Endothelial cell (in vitro differentiated cells): ENCODE results near the gene C16orf90. TPM values are rescaled to one million over a fixed set of nuclear protein-coding genes. Genes with fewer than 3 reads are reported as not detected.

Source experiments
- DNase-seq: peaks from one replicate; pipeline ENCODE4 v3.0.0; 2021; ENCODE audit warnings: low spot score
- H3K27ac Mint-ChIP-seq: one replicate; pipeline ENCODE4 v1.8.0; 2021; ENCODE audit warnings: mixed read lengths, inconsistent platforms; ENCODE audit not compliant: unreplicated experiment
- H3K27me3 Mint-ChIP-seq: one replicate; pipeline ENCODE4 v1.8.0; 2021; ENCODE audit warnings: mild to moderate bottlenecking, moderate library complexity, mixed read lengths, inconsistent platforms; ENCODE audit not compliant: unreplicated experiment
- H3K36me3 Mint-ChIP-seq: one replicate; pipeline ENCODE4 v1.8.0; 2021; ENCODE audit warnings: mild to moderate bottlenecking, low read depth, mixed read lengths, inconsistent platforms; ENCODE audit not compliant: unreplicated experiment
- H3K4me1 Mint-ChIP-seq: one replicate; pipeline ENCODE4 v1.8.0; 2021; ENCODE audit warnings: mild to moderate bottlenecking, mixed read lengths, inconsistent platforms; ENCODE audit not compliant: unreplicated experiment
- H3K4me3 Mint-ChIP-seq: one replicate; pipeline ENCODE4 v1.8.0; 2021; ENCODE audit warnings: mild to moderate bottlenecking, mixed read lengths, inconsistent platforms; ENCODE audit not compliant: unreplicated experiment
- H3K9me3 Mint-ChIP-seq: one replicate; pipeline ENCODE4 v1.8.0; 2021; ENCODE audit warnings: mixed read lengths, inconsistent platforms; ENCODE audit not compliant: unreplicated experiment
- long read RNA-seq: library from polyadenylated mRNA; unstranded; transcript quantifications from one replicate; pipeline ENCODE4 v2.0.0, GENCODE V29; 2020; ENCODE audit not compliant: unreplicated experiment
- total RNA-seq: library from RNA; stranded (reverse); fragmentation: NEBNext Ultra II Directional; extraction: Animal tissue kit (Norgen Biotek cat#: 25700); gene quantifications from one replicate; pipeline ENCODE4 v1.2.1, GENCODE V29; 2021; ENCODE audit not compliant: unreplicated experiment
- TF ChIP-seq, protein P1 (sequence below): fragments of 200-600 bp; sonication (generic); IDR thresholded peaks from one replicate; pipeline ENCODE4 v1.5.0; 2021; ENCODE audit warnings: antibody characterized with exemption; ENCODE audit not compliant: unreplicated experiment

The C16orf90 gene
- not detected for total RNA-seq
- long read RNA-seq = 0 reads

- no peak for DNase-seq
Measured at GRCh38 chr16:3495176-3495575, at the start of gene C16orf90. TSS of gene C16orf90 (minus strand) at chr16:3495489. CDS start at chr16:3495421, 68 bp downstream.

DNA sequence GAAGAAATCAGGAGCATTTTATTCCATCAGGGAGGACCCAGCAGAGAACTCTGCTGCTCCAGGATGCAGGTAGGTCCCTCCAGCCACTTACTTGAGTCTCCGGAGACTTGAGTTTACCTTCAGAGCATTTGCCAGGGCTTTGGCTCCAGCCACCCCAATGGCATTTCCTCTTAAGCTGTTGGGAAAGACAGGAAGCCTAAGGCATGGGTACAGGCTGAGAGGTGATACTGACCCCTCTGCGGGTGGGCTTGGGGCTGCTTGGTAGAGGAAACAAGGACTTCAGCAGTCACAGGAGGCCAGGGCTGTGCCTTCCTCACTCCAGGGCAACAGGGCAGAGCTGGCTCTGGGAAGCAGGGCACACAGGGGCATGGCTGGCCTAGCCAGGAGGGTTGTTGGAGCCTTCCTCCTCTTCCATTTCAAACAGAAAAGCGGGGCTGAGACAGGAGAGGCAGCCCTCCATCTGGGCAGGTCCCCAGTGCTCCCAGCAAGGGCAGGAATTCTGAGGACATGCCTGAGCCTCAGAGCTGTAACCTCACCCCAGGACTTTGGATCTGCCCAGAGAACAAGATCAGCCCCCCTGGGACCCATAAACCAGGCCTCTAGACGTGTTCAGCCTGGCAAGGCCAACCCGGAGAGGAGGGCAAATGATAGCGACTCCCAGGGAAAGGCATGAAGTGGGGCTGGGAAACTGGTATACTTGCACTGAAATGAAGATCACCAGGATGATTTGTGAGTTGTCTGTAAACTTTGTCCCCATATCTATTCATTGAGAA is 47.5 kb upstream of the C16orf90 start:
- DNase-seq = no peak
- TF ChIP-seq, protein P1, sequence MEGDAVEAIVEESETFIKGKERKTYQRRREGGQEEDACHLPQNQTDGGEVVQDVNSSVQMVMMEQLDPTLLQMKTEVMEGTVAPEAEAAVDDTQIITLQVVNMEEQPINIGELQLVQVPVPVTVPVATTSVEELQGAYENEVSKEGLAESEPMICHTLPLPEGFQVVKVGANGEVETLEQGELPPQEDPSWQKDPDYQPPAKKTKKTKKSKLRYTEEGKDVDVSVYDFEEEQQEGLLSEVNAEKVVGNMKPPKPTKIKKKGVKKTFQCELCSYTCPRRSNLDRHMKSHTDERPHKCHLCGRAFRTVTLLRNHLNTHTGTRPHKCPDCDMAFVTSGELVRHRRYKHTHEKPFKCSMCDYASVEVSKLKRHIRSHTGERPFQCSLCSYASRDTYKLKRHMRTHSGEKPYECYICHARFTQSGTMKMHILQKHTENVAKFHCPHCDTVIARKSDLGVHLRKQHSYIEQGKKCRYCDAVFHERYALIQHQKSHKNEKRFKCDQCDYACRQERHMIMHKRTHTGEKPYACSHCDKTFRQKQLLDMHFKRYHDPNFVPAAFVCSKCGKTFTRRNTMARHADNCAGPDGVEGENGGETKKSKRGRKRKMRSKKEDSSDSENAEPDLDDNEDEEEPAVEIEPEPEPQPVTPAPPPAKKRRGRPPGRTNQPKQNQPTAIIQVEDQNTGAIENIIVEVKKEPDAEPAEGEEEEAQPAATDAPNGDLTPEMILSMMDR = no peak
- no peak overlapping the region for H3K4me3 Mint-ChIP-seq
- H3K36me3 Mint-ChIP-seq = no peaks in the 10 kb centered on the region
- no peaks in the 10 kb centered on the region for H3K9me3 Mint-ChIP-seq
- H3K27me3 Mint-ChIP-seq = peaks cover 4% of the 10 kb centered on the region
- H3K27ac Mint-ChIP-seq = no peak overlapping the region
- H3K4me1 Mint-ChIP-seq = peaks cover 2% of the 10 kb centered on the region

More at GRCh38 chr16:3495176-3495575, at the start of gene C16orf90:
- TF ChIP-seq, protein P1 = no peak
- peaks cover 3% of the 10 kb centered on the region for H3K36me3 Mint-ChIP-seq
- H3K27ac Mint-ChIP-seq = no peak within 1 kb of the TSS
- H3K9me3 Mint-ChIP-seq = no peaks in the 10 kb centered on the region
- H3K4me3 Mint-ChIP-seq = no peak within 1 kb of the TSS
- H3K4me1 Mint-ChIP-seq = no peaks in the 10 kb centered on the region
- H3K27me3 Mint-ChIP-seq = peaks cover 4% of the 10 kb centered on the region

- TF ChIP-seq, protein P1 = no peak
- H3K9me3 Mint-ChIP-seq = no peaks in the 10 kb centered on the region
- H3K4me1 Mint-ChIP-seq = peaks cover 2% of the 10 kb centered on the region
- no peaks in the 10 kb centered on the region for H3K36me3 Mint-ChIP-seq
- no peak overlapping the region for H3K4me3 Mint-ChIP-seq
- DNase-seq = no peak
- no peak overlapping the region for H3K27ac Mint-ChIP-seq
- H3K27me3 Mint-ChIP-seq = peaks cover 4% of the 10 kb centered on the region
Measured at GRCh38 chr16:3541527-3542155, 46.4 kb upstream of the C16orf90 start.

- Mint-ChIP-seq H3K4me3 (no peak overlapping the region), H3K9me3 (no peaks in the 10 kb centered on the region), H3K27ac (no peak overlapping the region), H3K4me1 (peaks cover 2% of the 10 kb centered on the region), H3K36me3 (peaks cover 15% of the 10 kb centered on the region), H3K27me3 (peaks cover 3% of the 10 kb centered on the region)
- no peak for DNase-seq
- TF ChIP-seq, protein P1 = no peak
Measured at GRCh38 chr16:3538222-3538621, 42.9 kb upstream of the C16orf90 start.

DNA sequence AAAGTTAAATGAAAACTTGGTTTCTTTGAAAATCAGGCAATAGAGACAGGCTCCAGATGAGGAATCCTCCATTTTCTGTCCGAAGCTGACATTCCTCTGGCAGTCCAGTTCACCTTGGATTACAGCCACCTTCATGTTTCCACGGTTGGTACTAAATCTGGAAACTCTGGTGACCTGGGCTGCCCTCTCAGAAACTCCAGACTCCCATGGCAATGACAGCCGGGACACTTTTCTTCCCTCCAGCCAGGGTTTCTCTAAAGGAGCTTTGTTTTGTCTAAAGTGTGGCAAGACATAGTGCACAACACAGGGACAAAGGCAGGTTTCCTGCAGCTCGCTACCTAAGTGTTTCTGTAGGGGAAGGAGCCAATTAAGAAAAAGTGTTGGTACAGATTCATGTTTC is 41.6 kb upstream of the C16orf90 start:
- Mint-ChIP-seq H3K4me3 (no peak overlapping the region), H3K4me1 (no peaks in the 10 kb centered on the region), H3K27me3 (peaks cover 3% of the 10 kb centered on the region), H3K27ac (no peak overlapping the region), H3K9me3 (no peaks in the 10 kb centered on the region), H3K36me3 (peaks cover 15% of the 10 kb centered on the region)
- no peak for DNase-seq
- TF ChIP-seq, protein P1 = no peak
